Hepatocyte (in vitro differentiated cells): Measurements from ENCODE around the gene POLA2.

Experiments
- CTCF ChIP-seq: fragments of 200-600 bp; sonication (generic); IDR thresholded peaks from 2 replicates; pipeline ENCODE4 v1.5.1; 2016; ENCODE audit warnings: antibody characterized with exemption, mild to moderate bottlenecking; ENCODE audit not compliant: poor library complexity
- EZH2 ChIP-seq: fragments of 200-600 bp; sonication (generic); IDR thresholded peaks from 2 replicates; pipeline ENCODE4 v1.6.1; 2016; ENCODE audit warnings: antibody characterized with exemption, mild to moderate bottlenecking, borderline replicate concordance

GRCh38 chr11:65226103-65226442, 35.7 kb upstream of the POLA2 start:
- TF ChIP-seq CTCF (no peak), EZH2 (no peak)
